NCI-H82 treated with DMSO at 0.1 percent for 48 hours (cell line): ENCODE results near the gene CDKAL1.
"Not testable (repeated sequence)": the region's sequence is repeated elsewhere in the genome, so short reads cannot be mapped to it uniquely, and the experiment has no call there.

ENCODE experiments used
- DNase-seq: peaks from one replicate; lab custom pipeline; 2025; ENCODE audit not compliant: unreplicated experiment; lab: John Stamatoyannopoulos, UW

CDKAL1 gene

DNA sequence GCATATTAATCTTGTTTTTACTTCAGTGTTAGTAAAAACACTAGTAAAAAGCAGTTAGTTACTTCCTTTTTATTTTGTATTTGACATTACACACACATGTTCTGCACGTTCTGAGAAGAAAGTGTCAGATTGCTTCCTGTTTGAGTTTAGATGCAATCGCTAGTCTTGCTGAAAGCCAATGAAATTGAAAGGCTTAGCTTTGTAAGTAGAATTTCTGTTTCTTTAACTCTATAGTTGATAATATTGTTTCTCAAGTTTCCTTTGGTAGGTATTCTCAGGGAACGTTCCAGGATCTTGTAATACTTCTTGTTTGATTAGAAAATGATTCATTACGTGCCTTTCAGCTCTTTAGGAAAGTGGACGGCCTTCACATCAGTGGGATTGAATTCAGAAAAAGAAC is 55.0 kb downstream of the CDKAL1 start:
- no peak for DNase-seq

- DNase-seq: not testable (repeated sequence)
Observed at GRCh38 chr6:20590476-20590875, 56.2 kb downstream of the CDKAL1 start.

GRCh38 chr6:20594299-20594853 is 60.1 kb downstream of the CDKAL1 start:
- not testable (repeated sequence) for DNase-seq

- no peak for DNase-seq
Observed at GRCh38 chr6:20599302-20600051, 65.2 kb downstream of the CDKAL1 start.

GRCh38 chr6:20600831-20601230 is 66.6 kb downstream of the CDKAL1 start:
- DNase-seq: no peak

GRCh38 chr6:20604159-20604558 is 69.9 kb downstream of the CDKAL1 start:
- no peak for DNase-seq

DNA sequence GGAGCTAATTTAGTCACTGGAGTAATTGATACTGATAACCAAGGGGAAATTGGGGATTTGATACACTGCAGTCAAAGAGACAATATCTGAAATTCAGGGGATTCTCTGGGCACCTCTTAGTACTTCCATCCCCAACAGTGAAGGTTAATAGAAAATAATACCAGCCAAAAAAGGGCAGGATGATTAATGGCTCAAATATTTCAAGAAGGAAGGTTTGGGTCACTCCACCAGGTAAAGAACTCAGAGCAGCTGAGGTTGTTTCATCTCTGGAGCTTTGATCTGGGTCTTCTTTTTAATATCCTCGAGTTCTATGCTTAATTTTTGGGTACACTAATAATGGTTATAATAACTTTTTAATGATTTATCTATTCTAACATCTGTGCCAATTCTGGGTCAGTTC is 70.8 kb downstream of the CDKAL1 start:
- DNase-seq: no peak

GRCh38 chr6:20605581-20605980 is 71.3 kb downstream of the CDKAL1 start:
- peak; percentile 58 for DNase-seq

GRCh38 chr6:20606831-20607230 is 72.6 kb downstream of the CDKAL1 start:
- DNase-seq: peak; percentile 100

- peak; percentile 98 for DNase-seq
Observed at GRCh38 chr6:20608356-20608755, 74.1 kb downstream of the CDKAL1 start.

DNA sequence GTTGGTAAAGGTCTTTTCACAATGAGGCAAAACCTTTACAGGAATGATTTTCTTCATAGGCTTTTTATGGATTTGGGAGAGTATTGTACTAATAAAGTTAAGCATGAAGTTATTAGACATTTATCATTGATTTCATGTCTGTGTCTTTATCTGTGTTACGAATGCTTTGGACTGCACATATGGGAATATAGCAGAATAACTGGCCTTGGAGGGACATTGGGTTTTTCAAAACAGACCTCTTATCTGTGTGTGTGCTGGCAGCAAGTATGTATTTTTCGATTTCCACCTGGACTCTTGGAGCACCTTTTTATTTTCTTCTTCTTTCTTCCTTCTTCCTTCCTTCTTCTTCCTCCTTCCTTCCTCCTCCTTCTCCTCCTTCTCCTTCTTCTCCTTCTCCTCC is 74.6 kb downstream of the CDKAL1 start:
- DNase-seq: no peak

DNA sequence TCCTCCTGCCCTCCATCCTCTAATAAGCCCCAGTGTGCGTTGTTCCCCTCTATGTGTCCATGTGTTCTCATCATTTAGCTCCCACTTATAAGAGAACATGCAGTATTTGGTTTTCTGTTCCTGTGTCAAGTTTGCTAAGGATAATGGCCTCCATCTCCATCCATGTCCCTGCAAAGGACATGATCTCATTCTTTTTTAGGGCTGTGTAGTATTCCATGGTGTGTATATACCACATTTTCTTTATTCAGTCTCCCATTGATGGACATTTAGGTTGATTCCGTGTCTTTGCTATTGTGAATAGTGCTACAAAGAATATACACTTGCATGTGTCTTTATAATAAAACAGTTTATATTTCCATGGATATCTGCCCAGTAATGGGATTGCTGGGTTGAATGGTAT is 75.7 kb downstream of the CDKAL1 start:
- not testable (repeated sequence) for DNase-seq

GRCh38 chr6:20610636-20611370 is 76.5 kb downstream of the CDKAL1 start:
- no peak for DNase-seq

DNA sequence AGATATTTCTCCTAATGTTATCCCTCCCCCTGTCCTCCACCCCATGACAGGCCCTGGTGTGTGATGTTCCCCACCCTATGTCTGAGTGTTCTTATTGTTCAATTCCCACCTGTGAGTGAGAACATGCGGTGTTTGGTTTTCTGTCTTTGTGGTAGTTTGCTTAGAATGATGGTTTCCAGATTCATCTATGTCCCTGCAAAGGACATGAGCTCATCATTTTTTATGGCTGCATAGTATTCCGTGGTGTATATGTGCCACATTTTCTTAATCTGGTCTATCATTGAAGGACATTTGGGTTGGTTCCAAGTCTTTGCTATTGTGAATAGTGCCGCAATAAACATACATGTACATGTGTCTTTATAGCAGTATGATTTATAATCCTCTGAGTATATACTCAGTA is 83.3 kb downstream of the CDKAL1 start:
- not testable (repeated sequence) for DNase-seq

DNA sequence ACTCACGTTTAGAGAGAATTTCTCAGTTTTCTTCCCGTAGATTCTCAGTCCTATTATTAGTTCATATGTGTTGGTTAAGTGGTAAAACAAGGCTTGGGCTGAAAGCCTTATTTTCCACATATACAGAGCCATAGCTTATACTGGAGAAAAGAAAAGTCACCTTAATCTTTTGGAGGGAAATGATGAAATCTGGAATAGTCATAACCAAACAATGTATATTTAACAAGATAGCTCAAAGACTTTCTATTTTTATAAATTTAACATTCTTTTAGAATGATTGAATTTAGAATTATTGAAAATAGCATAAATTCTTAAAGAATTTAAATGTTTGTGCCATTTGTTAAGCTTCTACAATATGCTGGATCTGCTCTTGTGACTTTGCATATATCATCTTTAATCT is 85.8 kb downstream of the CDKAL1 start:
- no peak for DNase-seq

- DNase-seq: no peak
Observed at GRCh38 chr6:20623761-20624160, 89.5 kb downstream of the CDKAL1 start.

- DNase-seq: no peak
Observed at GRCh38 chr6:20626165-20626564, 91.9 kb downstream of the CDKAL1 start.

GRCh38 chr6:20629509-20629908 is 95.3 kb downstream of the CDKAL1 start:
- DNase-seq: no peak

DNA sequence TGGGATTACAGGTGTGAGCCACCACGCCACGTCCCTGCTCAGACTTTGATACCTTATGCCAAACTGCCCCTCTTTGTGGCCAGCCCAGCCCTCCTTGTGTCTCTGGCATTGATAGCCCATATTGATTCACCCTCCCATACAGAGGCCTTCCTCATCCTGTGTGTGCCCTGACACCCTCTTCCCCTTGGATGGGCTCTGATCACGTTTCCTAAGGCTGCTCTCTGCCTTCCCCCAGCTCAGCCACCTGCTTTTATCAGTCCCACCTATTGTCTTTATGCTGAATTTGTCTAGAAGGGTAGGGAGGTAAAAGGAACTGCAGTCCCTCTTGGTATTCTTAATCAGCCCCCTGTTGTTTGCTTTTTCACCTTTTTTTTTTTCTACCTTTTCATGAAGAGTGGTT is 95.9 kb downstream of the CDKAL1 start:
- DNase-seq: no peak

- no peak for DNase-seq
Observed at GRCh38 chr6:20630617-20631548, 96.6 kb downstream of the CDKAL1 start.

GRCh38 chr6:20631549-20631924 is 97.3 kb downstream of the CDKAL1 start:
- DNase-seq: no peak
